GM19035 (cell line): ENCODE data around the gene CGB5.
A peak's percentile ranks its signal among the peaks of the same experiment; 100 is the strongest.

Experiments used
- ATAC-seq: cut with Tn5 transposase; IDR thresholded peaks from one replicate; pipeline ENCODE4 v1.9.1; 2021; ENCODE audit not compliant: unreplicated experiment

Gene CGB5

DNA sequence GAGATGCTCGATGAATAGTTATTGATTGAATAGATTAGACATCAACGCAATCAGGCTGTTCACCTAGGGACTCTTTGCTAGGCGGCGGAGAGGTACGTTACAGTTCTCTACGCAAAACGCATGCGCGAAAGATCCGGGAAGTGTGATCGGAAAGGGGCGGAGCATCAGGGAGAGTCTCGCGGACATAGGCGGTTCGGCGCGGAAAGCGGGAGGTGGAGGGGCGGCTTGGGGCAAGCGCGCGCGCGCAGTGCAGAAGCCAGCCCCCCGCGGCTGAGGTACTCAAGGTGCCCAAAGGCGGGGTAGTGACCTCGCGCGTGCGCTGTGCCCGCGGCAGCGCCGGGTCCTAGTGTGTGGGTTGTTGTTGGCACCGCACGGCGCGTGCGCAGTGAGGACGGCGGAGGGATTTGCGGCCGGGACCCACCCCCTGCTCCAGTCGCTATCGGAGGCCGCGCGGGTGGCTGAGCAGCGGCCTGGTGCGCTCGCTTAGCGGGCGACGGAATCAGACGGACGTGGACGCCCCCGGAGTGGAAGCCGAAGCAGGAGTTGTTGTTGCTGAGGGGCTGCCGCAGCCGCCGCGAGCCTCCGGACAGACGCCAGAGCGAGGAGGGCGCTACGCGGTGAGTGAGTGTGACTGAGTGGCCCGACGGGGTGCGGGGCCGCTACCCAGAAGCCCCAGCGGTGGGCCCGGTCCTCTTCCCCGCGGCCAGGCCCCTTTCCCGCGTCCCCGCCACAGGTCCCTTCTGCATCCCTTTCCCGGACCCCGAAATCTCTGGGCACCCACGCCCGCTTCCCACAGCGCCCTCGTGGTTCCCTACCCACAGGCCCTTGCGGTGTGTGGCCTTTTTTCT lies 41.6 kb downstream of the CGB5 start, which contains the start of gene SNRNP70:
Gene SNRNP70, plus strand, starts transcription at position 432 of the 848 bp plus-strand sequence. CDS start 964 bp downstream, outside the sequence.
- ATAC-seq: peak; percentile 94

DNA sequence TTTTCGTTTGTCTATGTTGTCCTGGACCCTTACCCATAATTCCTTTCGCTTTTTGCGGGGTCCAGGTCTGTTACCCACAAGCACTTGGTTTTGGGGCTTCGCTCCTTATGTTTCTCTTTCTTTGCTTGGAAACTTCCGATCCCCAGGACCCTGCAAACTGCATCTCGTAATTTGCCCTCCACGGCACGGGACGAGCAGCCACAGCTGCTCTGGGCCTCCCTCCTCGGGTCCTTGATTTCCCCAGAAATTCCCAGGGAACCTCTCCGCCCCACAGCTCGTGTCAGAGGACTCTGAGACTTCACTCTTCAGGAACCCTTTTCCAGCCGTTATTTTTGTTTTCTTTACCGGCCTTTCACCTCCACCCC lies 42.2 kb downstream of the CGB5 start:
- no peak for ATAC-seq

DNA sequence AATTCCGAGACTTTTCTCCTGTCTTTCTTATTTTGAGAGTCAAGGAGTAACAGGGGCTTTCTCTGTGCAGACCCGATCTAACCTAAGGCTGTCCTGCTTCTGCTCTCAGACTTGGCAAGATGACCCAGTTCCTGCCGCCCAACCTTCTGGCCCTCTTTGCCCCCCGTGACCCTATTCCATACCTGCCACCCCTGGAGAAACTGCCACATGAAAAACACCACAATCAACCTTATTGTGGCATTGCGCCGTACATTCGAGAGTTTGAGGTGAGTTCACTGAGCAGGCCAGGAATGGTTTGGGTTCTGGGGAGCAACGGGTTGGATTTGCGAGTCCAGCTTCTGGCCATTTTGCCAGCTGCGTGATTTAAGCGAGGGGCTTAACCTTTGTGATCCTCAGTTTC lies 42.6 kb downstream of the CGB5 start:
- ATAC-seq: no peak

DNA sequence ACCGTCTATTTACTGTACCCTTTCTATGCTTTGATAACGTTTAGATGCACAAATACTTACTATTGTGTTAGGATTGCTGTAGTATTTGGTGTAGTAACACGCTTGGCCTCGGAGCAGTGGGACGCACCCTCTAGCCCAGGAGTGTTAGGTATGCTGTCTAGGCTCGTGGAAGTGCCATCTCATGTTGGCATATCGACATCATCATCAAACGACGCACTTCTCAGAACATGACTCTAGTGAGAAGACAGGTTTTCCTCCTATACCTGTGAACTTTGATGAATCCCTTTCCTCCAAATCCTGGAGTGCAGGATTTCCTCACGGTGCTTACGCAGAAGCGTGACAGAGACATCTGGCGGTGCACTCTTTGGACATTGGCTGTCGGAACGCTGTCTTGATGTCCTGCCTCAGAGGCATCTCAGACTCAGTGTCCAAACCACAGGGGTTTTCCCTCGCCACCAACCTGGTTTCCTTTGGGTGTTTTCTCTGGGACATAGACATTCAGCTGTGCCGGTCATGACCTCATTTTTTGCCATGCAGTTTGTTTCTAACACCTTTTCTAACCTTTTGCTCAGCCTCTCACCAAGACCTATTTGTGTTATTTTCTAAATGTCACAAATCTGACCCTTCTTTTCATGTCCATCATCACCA lies 47.9 kb downstream of the CGB5 start:
- ATAC-seq: no peak

DNA sequence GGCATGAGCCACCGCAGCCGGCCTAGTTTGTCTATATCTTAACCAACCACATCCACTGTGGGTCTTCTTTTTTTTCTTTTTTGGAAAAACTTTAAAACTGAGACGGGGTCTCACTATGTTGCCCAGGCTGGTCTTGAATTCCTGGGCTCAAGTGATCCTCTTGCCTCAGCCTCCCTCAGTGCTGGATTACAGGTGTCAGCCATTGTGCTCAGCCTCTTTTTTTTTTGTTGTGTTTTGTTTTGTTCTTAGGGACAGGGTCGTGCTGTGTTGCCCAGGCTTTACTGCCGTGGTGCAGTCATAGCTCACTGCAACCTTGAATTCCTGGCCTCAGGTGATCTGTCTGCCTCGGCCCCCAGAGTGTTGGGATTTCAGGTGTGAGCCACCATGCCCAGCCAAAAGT lies 49.0 kb downstream of the CGB5 start:
- ATAC-seq: no peak
